ENCODE measurements around the gene IFNL1. TPM values are rescaled to one million over a fixed set of nuclear protein-coding genes. Genes with fewer than 3 reads are reported as not detected.
"Not testable (repeated sequence)": the region's sequence is repeated elsewhere in the genome, so short reads cannot be mapped to it uniquely, and the experiment has no call there.

Gene IFNL1
- total RNA-seq, 6 donors from 2014 or later = not detected

DNA sequence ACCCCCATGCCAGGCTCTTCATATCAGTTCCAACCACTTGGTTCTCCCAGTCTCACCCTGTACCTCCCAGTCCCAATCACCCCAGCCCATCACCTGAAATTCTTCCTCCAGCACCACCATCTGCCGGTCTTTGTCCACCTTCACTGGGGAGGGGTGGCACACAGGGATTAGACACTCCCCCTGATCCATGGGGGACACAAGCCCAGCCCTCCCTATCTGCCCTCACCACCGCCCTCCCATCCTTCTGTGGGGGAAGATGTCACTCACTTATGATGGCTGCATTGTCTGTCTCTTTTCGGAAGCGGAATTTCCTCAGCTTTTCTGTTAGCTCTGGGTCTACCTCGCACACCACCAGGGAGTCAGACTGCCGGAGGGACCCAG is 39.0 kb downstream of the IFNL1 start:
- DNase-seq (no peak), ATAC-seq (ENCODE audit: low FRiP score in 2 of 2) (peak; percentile 49 to 50)
- Histone ChIP-seq H3K27ac (peak overlapping the region; percentile 93 to 96 (median 95)), H3K4me3 (peak overlapping the region; percentile 43 to 66 (median 51)), H3K4me1 (peaks cover 4 to 39% (median 21%) of the 10 kb centered on the region in 4 donors), H3K9me3 (no peaks in the 10 kb centered on the region), H3K36me3 (peaks cover 0 to 14% (median 7%) of the 10 kb centered on the region in 4 donors), H3K27me3 (no peaks in the 10 kb centered on the region)
- TF ChIP-seq EP300 (IDR thresholded peaks at IDR 0.05) = no peak
- no peak for TF ChIP-seq POLR2A (IDR thresholded peaks at IDR 0.05)
- no peak for TF ChIP-seq POLR2AphosphoS5 (IDR thresholded peaks at IDR 0.05)
- TF ChIP-seq CTCF (IDR thresholded peaks at IDR 0.05) = no peak
- WGBS, 2 donors = 19 to 24% methylated on average over 6 of the region's 6 CpGs

GRCh38 chr19:39336483-39336882 is 40.3 kb downstream of the IFNL1 start:
- H3K4me1 ChIP-seq = peaks cover 14 to 47% (median 29%) of the 10 kb centered on the region in 4 donors
- H3K36me3 ChIP-seq = peaks cover 0 to 5% (median under 1%) of the 10 kb centered on the region in 4 donors
- DNase-seq (no peak), ATAC-seq (ENCODE audit: low FRiP score in 2 of 2) (no peak)
- WGBS, 2 donors = 57 to 68% methylated on average over 3 of the region's 3 CpGs
- no peak for TF ChIP-seq POLR2A (IDR thresholded peaks at IDR 0.05)
- no peak for TF ChIP-seq CTCF (IDR thresholded peaks at IDR 0.05)
- no peak for TF ChIP-seq EP300 (IDR thresholded peaks at IDR 0.05)
- TF ChIP-seq POLR2AphosphoS5 (IDR thresholded peaks at IDR 0.05) = no peak
- H3K27me3 ChIP-seq = no peaks in the 10 kb centered on the region
- peak overlapping the region; percentile 93 to 96 (median 95) for H3K27ac ChIP-seq
- peak overlapping the region in 2 of 4 donors; percentile 56 to 66 for H3K4me3 ChIP-seq
- no peaks in the 10 kb centered on the region for H3K9me3 ChIP-seq

DNA sequence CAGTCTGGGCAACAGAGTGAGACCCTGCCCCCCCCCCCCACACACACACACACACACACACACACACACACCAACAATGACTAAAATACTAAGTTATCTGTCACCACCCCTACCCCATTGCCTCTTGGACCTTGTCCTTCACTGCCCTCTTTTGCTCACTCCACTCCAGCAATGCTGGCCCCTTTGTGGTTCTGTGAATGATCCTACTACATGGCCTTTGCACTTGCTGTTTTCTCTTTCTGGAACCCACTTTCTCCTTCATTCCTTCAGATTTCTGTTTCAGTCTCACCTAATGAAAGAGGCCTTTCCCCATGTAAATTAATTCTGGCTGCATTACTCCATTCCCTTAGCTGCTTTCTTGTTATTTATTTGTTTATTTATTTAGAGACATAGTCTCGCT is 43.5 kb downstream of the IFNL1 start:
- no peaks in the 10 kb centered on the region for H3K9me3 ChIP-seq
- peak overlapping the region in 1 of 4 donors; percentile 94 for H3K27ac ChIP-seq
- H3K4me1 ChIP-seq = peaks cover 26 to 52% (median 34%) of the 10 kb centered on the region in 4 donors
- H3K4me3 ChIP-seq = no peak overlapping the region
- DNase-seq = no peak
- no peaks in the 10 kb centered on the region for H3K27me3 ChIP-seq
- ATAC-seq (ENCODE audit: low FRiP score in 2 of 2) = no peak
- WGBS, 2 donors = 89 to 100% methylated on average over 1 of the region's 1 CpG
- TF ChIP-seq EP300 (IDR thresholded peaks at IDR 0.05) (no peak), CTCF (IDR thresholded peaks at IDR 0.05) (no peak), POLR2AphosphoS5 (IDR thresholded peaks at IDR 0.05) (no peak), POLR2A (IDR thresholded peaks at IDR 0.05) (no peak)
- H3K36me3 ChIP-seq = no peaks in the 10 kb centered on the region

GRCh38 chr19:39340156-39340555 is 43.9 kb downstream of the IFNL1 start:
- peak overlapping the region; percentile 83 to 94 (median 86) for H3K27ac ChIP-seq
- H3K4me3 ChIP-seq = peak overlapping the region in 1 of 4 donors; percentile 73
- H3K4me1 ChIP-seq = peaks cover 27 to 53% (median 34%) of the 10 kb centered on the region in 4 donors

DNA sequence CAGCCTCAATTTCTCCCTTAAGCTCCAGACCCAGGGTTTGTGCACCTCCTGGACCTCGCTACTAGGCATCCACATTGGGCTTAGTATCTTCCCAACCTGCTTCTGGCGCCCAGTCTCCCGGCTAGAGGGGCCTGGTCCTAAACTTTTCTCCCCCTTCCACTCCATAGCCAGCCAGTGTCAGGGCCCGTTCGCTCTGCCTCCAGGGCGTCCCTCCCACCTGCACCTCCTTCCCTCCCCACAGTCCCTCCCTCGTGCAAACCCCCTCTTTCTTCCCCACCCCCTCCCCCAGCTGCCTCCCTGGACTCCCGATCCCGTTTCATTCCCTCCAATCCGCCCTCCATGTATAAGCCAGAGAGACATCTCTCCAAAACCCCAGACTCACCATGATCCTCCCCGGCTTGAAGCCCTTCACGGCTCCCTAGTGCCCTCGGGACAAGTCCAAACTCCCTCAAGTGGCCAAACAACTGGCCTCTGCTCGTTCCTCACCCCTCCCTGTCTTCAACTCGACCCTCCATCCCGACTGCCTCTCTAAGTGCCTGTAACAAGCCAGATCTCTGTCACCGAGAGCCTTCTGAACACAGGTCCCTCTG is 45.0 kb downstream of the IFNL1 start:
- no peak for TF ChIP-seq POLR2AphosphoS5 (IDR thresholded peaks at IDR 0.05)
- TF ChIP-seq POLR2A (IDR thresholded peaks at IDR 0.05) = no peak
- no peak for TF ChIP-seq CTCF (IDR thresholded peaks at IDR 0.05)
- TF ChIP-seq EP300 (IDR thresholded peaks at IDR 0.05) = no peak
- Histone ChIP-seq H3K9me3 (no peaks in the 10 kb centered on the region), H3K4me1 (peaks cover 27 to 60% (median 38%) of the 10 kb centered on the region in 4 donors), H3K4me3 (peak overlapping the region; percentile 40 to 96 (median 72)), H3K27ac (peak overlapping the region; percentile 83 to 94 (median 86)), H3K36me3 (peaks cover 0 to under 1% (median 0%) of the 10 kb centered on the region in 4 donors), H3K27me3 (no peaks in the 10 kb centered on the region)
- DNase-seq (peak in 1 of 2 donors; percentile 49), ATAC-seq (ENCODE audit: low FRiP score in 2 of 2) (peak in 1 of 2 donors; percentile 2)
- WGBS, 2 donors = 1 to 2% methylated on average over 17 of the region's 17 CpGs

More at GRCh38 chr19:39340156-39340555, 43.9 kb downstream of the IFNL1 start:
- not testable (repeated sequence) for H3K9me3 ChIP-seq; H3K36me3 ChIP-seq; H3K27me3 ChIP-seq; ATAC-seq (ENCODE audit: low FRiP score in 2 of 2)
- 78 to 83% methylated on average over 7 of the region's 7 CpGs for WGBS, 2 donors
- DNase-seq = peak in 1 of 2 donors; percentile 30
